HL-60/S4 treated with phorbol 12-myristate 13-acetate at 8.2 ng/mL for 4 days and 3 days (cell line): ENCODE results near the gene GARIN1A.
"Not testable (repeated sequence)": the region's sequence is repeated elsewhere in the genome, so short reads cannot be mapped to it uniquely, and the experiment has no call there.

Experiments used
- in situ Hi-C: fragments of 300-500 bp; cut with MboI; formaldehyde crosslinking; loops from 2 replicates; pipeline ENCODE4 v1.15.0; 2022; ENCODE audit warnings: low sequenced_read_pairs

GARIN1A gene

DNA sequence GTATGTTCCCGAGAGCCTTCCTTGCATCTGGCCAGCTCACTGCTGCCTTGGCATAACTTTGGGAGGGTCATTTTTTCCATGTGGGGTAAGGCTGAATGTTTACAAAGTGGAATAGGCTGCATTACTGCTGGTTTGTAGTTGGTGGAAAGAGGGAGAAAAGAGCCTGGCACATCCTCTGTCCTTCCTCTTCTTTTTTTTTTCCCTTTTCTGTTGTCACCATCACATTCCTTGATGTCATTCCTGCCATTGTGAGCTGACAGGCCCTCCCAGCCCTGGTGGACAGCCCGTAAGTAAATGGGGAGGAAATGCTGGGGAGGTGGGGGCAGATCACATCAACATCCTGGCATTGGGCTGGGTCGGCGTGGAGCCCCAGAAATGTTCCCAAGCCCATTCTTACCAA is at the start of gene GARIN1A:
Gene GARIN1A (plus strand): TSS at position 301 of the 400 bp plus-strand sequence. CDS start 106 bp downstream, outside the sequence.
- in situ Hi-C loops: no loop called here

DNA sequence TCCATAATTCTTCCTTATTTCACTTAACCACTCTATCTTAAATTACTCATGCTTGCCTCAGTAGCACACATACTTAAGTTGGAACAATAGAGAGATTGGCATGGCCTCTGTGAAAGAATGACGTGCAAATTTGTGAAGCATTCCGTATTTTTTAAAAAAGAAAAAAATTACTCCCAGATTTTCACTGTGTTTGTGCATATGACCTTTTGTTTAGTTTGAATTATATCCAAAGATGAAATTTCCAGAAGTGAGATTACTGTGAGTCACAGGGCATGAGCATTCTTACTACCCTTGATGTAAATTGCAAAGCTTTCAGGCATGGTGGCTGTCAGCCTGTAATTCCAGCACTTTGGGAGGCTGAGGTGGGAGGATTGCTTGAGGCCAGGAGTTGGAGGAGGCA is 45.0 kb upstream of the GARIN1A start:
- in situ Hi-C loops: not testable (repeated sequence)

DNA sequence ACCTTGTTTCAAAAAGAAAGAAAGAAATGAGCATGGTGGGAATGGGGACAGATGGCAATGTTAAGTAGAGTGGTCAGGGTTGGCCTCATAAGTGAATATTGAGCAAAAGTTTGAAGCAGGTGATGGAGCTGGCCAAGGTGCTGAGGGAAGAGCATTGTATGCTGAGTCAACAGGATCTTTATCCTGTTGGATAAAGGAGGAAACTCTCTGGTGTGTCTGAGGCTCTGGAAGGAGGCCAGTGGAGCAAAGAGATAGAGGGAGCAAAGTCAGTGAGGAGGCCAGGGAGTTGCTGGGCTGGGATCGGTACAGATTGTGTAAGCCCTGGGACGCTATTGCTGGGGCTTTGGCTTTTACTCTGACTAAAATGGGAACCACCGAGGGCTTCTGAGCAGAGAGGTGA is 38.2 kb upstream of the GARIN1A start:
- in situ Hi-C loops: not testable (repeated sequence)

DNA sequence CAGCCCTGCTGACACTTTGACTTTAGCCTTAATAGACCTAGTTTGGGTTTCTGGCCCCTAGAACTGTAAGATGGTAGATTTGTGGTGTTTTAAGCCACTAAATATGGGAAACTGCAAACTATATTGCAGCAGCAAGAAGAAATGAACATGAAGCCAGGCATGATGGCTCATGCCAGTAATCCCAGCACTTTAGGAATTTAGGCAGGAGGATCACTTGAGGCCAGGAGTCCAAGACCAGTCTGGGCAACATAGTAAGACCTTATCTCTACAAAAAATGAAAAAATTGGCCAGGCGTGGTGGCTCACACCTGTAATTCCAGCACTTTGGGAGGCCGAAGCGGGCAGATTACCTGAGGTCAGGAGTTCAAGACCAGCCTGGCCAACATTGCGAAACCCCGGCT is 26.9 kb upstream of the GARIN1A start:
- in situ Hi-C loops: not testable (repeated sequence)

DNA sequence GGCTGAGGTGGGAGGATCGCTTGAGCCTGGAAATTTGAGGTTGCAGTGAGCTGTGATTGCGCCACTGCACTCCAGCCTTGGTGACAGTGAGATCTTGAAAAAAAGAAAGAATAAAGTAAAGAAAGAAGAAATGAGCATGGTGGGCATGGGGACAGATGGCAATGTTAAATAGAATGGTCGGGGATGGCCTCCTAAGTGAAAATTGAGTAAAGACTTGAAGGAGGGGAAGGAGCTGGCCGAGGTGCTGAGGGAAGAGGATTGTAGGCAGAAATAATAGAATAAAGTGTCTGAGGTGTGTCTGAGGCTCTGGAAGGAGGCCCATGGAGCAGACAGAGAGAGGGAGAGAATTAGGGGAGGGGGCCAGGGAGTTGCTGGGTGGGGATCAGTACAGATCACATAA is 26.2 kb upstream of the GARIN1A start:
- in situ Hi-C loops: not testable (repeated sequence)

DNA sequence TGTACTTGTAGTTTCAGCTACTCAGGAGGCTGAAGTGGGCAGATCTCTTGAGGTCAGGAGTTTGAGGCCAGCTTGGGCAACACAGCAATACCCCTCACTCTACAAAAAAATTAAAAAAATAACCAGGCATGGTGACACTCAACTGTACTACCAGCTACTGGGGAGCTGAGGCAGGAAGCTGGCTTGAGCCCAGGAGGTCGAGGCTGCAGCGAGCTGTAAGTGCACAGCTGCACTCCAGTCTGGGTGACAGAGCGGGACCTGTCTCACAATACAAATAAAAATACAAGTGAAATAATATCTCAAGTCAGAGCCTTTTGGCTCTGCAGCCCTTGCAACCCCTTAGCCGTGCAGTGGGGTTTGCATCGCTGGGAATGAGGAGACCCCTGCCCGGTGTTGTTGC is 25.2 kb upstream of the GARIN1A start:
- in situ Hi-C loops: not testable (repeated sequence)

DNA sequence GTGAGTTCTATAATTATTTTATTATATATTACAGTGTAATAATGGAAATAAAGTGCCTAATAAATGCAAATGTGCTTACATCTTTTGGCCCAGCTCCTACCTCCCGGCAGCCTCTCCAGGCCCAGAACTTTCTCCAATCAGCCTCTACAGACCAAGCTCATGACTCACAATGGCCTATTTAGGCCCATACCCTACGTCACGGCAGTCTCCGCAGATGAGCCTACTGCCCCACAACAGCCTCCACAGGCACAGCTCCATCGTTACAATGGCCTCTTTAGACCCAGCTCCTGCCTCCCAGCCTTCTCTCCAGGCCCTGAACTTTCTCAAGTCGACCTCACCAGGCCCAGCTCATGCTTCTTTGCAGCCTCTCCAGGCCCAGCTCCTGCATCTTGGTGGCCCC is 21.0 kb upstream of the GARIN1A start:
- in situ Hi-C loops: not testable (repeated sequence)

DNA sequence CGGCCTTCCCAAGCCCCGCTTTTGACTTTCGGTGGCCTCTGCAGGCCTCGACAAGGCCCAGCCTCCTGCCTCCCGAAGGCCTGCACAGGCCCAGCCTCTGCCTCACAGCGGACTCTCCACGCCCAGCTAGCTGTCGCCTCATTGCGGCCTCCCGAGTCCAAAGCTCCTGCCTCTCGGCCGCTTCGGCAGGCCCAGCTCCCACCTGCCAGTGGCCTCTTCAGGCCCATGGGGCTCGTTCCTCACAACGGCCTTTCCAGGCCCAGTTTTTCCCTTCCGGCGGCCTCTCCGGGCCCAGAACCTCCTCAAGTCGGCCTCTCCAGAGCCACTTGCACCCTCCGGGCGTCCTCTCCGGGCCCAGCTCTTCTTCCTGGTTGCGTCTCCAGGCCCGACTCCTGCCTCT is 19.5 kb upstream of the GARIN1A start:
- in situ Hi-C loops: not testable (repeated sequence)

DNA sequence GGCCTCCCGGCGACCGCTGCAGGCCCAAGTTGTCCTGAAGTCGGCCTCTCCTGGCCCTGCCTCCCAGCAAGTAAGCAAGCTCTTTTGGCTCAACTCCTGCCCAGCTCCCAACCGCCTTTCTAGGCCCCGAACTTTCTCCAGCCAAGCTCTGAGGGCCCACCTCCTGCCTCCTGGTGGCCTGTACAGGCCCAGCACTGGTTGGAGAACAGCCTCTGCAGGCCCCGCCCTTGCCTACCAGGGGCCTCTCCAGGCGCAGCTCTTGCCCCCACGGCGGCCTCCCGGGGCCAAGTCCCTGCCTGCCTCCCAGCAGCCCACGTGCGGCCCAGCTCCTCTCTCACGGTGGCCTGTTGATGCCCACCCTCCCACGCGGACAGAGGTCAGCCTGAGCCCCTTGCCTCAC is 18.9 kb upstream of the GARIN1A start:
- in situ Hi-C loops: not testable (repeated sequence)

DNA sequence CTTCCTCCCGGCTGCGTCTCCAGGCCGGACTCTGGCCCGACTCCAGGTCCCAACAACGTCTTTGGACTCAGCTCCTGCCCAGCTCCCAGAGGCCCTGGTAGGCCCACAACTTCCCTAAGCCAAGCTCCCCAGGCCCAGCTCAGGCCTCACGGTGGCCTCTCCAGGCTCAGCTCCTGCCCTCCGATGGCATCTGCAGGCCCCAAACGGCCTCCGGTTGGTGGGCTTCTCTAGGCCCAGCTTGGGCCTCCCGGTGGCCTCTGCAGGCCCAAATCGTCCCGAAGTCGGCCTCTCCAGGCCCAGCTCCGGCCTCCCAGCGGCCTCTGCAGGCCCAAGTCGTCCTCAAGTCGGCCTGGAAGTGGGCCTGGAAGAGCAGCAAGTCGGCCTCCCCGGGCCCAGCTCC is 18.0 kb upstream of the GARIN1A start:
- in situ Hi-C loops: not testable (repeated sequence)

DNA sequence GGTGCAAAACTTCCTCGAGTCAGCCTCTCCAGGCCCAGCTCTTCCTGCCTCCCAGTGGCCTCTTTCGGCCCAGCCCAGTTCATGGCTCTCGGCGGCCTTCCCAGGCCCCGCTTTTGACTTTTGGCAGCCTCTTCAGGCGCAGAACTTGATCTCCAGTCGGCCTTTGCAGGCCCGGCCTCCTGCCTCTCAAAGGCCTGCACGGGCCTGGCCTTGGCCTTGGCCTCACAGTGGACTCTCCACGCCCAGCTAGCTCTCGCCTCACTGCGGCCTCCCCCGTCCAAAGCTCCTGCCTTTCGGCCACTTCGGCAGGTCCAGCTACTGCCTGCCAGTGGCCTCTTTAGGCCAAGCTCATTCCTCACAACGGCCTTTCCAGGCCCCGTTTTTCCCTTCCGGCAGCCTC is 17.6 kb upstream of the GARIN1A start:
- in situ Hi-C loops: not testable (repeated sequence)

DNA sequence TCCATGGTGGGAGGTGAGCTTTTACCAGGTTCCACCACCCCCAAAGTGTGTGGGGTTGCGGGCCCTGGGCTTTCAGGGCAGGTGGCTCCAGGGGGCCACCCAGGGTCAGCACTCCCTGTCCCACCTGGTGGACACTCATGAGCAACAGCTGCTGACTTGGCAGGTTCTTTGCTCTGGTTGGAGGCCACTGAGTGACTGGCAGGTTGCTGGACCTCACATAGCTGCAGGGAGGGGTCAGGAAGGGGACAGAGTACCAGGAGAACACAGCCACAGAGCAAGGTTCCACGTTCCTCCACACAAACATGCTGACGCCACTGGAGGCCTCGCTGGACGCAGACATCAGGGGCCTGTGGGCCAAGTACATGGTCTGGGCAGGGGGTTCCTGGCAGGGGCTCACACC is 13.7 kb upstream of the GARIN1A start:
- in situ Hi-C loops: not testable (repeated sequence)

DNA sequence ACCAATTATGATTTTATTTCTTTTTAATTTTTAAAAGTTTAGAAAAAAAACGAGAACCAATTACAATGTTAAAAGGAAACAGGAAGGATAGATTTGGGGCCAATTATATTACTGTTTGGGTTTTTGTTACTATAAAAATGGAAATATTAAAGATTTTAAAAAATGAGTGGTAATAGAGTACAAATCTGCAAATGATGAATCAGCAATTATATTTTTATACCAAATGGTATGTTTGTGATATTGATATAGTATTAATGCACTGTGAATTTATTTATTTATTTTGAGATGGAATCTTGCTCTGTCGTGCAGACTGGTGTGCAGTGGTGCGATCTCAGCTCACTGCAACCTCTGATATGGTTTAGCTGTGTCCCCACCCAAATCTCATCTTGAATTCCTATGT is 11.5 kb upstream of the GARIN1A start:
- in situ Hi-C loops: no loop called here

DNA sequence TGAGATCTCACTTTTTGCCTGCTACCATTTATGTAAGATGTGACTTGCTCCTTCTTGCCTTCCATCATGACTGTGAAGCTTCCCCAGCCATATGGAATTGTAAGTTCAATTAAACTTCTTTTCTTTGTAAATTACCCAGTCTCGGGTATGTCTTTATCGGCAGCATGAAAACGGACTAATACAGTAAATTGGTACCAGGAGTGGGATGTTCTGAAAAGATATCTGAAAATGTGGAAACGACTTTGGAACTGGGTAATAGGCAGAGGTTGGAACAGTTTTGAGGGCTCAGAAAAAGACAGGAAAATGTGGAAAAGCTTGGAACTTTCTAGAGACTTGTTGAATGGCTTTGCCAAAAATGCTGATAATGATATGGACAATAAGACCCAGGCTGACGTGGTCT is 10.6 kb upstream of the GARIN1A start:
- in situ Hi-C loops: no loop called here

DNA sequence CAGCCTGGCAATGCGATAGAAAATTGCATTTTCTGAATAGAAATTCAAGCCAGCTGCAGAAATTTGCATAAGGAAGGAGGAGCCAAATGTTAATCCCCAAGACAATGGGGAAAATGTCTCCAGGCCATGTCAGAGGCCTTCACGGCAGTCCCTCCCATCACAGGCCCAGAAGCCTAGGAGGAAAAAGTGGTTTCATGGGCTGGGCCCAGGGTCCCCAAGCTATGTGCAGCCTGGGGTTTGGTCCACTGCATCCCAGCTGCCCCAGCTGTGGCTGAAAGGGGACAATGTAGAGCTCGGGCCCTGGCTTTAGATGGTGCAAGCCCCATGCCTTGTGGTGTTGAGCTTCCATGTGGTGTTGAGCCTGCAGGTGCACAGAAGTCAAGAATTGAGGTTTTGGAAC is 10.0 kb upstream of the GARIN1A start:
- in situ Hi-C loops: no loop called here

DNA sequence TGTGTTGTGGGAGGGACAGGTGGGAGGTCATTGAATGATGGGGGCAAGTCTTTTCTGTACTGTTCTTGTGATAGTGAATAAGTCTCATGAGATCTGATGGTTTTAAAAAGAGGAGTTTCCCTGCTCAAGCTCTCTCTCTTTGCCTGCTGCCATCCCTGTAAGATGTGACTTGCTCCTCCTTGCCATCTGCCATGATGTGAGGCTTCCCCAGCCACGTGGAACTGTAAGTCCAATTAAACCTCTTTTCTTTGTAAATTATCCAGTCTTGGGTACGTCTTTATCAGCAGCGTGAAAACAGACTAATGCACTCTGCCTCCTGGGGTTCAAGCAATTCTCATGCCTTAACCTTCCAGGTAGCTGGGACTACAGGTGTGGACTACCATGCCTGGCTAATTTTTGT is 8.9 kb upstream of the GARIN1A start:
- in situ Hi-C loops: not testable (repeated sequence)

DNA sequence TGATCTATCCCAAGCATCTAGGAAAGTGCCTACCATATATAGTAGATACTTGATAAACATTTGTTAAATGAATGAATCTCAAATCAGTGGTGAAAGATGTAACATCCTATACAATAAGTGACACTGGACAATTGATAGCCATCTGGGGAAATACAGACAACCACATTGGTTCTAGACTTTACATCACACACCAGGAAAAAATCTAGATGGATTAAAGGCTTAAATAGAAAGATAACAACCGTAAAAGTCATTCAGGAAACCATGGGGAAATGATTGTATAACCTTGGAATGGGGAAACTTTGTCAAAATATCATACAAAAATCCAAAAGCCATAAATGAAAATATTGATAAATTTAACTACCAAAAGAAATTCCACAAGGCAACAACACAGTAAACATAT is 7.0 kb upstream of the GARIN1A start:
- in situ Hi-C loops: no loop called here

DNA sequence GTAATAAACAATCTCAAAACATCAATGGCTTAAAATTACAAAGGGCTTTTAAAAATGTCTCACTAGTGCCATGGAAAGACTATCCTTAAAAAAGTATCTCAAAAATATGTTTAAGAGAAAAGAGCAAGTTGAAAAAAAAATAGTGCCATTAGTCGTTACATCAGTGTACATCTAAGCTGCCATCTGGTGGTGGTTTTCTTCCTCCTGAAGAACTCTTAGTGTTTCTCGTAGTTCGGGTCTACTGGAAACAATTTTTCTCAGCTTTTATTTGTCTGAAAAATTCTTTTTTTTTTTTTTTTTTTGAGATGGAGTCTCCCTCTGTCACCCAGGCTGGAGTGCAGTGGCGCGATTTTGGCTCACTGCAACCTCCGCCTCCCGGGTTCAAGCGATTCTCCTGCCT is 5.9 kb upstream of the GARIN1A start:
- in situ Hi-C loops: no loop called here

DNA sequence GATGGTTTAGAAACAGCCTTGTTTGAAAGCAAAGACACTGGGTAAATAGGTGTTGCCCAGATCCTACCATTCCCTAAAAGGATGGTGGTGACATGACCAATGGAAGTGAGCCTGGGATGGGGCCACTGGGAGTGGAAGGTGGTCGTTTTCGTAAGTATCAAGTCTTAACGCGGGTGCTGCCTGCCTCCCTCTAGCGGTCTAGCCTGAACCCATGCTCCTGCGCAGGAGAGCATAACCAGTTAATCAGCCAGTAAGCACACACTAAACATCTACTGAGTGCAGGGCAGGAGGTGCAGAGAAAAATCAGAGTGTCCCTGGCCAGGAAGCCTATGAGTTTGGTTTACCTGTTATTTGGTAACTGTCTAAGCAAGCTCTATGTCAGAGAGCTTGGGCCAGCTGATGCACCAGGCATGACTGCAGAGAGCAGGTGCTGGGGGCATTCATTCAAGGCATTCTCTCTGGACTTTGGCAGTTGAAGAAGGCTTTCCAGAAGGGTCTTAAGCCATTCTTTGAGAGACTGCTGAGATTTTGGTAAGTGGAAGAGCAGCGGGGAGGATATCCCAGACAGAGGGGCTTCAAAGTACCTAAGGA is 930 bp downstream of the GARIN1A start:
- in situ Hi-C loops: no loop called here

DNA sequence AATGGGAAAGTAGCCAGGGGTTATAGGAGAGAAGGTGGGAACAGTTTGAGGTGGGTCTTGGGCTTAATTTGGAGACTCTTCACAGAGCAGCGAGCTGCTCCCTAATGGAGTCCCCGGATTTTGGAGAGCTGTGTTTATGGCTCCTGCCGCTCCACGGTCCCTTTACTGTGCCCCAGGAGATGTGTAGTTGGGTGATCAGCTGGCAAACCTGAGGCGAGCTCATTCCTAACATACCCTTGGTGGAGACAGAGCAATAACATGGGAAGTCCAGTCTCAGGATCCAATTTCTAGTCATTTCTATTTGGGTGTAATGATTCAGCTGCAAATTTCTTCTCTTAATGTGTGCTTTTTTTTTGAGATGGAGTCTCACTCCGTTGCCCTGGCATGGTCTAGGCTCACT is 1.5 kb downstream of the GARIN1A start:
- in situ Hi-C loops: no loop called here

DNA sequence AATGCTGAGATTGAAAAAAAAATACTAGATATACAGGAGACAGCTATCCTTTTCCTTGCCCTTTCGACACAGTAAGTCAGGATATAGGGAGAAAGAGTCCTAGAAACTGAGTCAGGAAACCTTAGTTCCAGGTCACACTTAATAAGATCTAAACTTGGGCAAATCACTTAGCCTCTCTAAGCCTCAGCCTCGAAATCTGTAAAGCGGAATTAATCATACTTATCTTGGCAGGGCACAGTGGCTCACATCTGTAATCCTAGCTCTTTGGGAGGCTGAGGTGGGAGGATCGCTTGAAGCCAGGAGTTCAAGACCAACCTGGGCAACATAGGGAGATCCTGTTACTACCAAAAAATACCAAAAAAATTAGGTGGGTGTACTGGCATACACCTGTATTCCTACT is 4.6 kb downstream of the GARIN1A start:
- in situ Hi-C loops: no loop called here

DNA sequence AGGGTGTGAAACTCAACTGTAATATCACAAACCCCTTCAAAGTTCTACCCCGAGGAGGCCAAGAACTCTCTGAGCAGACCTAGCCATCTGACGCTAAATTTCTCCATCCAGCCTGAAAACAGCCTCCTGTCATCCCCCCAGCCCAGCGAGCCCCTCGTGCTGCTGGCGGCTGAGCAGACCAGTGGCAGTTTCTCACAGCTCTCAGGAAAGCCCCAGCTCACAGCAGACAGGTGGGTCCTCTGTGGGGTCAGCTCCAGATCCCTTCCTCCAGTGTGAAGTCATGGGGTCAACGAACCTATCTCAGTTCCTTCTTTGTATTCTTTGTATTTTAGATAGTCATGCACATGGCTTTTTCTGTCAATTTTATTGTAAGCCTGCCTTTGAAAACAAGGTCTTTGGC is 7.8 kb downstream of the GARIN1A start:
- in situ Hi-C loops: no loop called here

DNA sequence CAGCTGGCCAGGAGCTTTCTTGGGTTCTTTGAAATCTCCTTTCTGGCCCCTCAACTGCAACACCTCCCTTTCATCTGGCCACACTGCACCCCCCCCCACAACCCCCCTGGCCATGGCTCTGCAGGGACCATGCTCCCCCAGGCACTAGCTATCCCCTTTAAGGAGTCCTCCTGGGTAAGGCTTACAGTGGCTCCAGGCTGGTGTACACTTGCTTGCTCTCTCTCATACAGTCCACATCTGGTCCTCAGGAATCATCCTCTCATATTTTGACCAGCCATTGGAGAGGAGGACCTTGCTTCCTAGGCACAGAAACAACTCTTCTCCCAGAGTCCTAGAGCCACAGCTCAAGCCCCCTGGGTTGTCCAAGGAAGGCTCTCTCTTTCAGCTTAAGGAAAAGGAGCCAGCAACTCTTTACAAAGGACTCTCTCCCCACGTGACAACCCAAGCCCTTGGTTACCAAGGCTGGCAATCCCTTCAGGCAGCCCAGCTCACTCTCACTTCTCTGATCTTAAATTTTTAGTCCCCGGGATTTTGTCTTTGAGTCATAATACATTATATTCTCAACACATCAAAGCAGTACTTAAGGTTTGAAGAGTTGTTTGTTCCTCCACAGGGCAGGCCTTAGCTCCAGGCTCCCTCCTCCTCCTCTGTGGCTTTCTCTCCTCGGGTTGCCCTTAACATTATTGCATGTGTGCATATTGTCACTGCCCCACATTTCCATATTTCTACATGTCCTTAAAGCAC is 9.9 kb downstream of the GARIN1A start:
- in situ Hi-C loops: no loop called here
